GM18507 (cell line): Measurements from ENCODE around the gene FAN1.

Experiments
- DNase-seq: peaks from one replicate; pipeline ENCODE4 v3.0.0; 2011; ENCODE audit warnings: low read depth; ENCODE audit not compliant: insufficient read length; ENCODE audit errors: extremely low spot score
- FAIRE-seq: peaks from 2 replicates; lab custom pipeline; 2011; peaks lifted over from hg19 to GRCh38; lab: Jason Lieb, UNC

Gene FAN1

GRCh38 chr15:30992249-30992864 is 88.6 kb downstream of the FAN1 start:
- DNase-seq, result no peak
- peak; percentile 46 for FAIRE-seq
